IMR-90 (cell line): ENCODE measurements around the gene CYB5D1.

Experiments
- CTCF ChIP-seq: conservative IDR thresholded peaks from 2 replicates; pipeline ENCODE4 v1.5.1; 2012; ENCODE audit warnings: mild to moderate bottlenecking, low read depth, low read length, improper control_type of control experiment
- RAD21 ChIP-seq: IDR thresholded peaks from 2 replicates; pipeline ENCODE4 v1.6.1; 2012; ENCODE audit warnings: low read length, improper control_type of control experiment

DNA sequence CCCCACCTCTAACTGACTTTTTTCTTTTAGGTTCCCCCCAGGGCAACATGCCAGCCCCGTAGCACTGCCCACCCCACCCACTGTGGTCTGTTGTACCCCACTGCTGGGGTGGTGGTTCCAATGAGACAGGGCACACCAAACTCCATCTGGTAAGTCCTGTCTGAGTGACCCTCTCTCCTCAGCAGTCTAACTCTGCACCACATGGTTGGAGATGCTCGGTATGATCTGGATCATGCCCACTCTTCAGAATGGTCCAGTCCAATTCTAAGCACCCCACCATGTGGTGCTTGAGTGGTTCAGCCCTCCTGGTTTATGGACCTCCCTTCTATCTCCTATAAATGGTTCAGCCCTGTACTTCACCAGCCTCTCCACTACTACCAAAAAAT is 17.9 kb upstream of the CYB5D1 start:
- no peak for TF ChIP-seq CTCF
- TF ChIP-seq RAD21, result no peak
